SHP77 (cell line): Measurements from ENCODE around the gene ACACA.
"Not testable (repeated sequence)": the region's sequence is repeated elsewhere in the genome, so short reads cannot be mapped to it uniquely, and the experiment has no call there.

Experiments used
- DNase-seq, 2 experiments: peaks; one replicate each; lab custom pipeline; 2025; lab: John Stamatoyannopoulos, UW

The ACACA gene

GRCh38 chr17:37406635-37407461 lies at the start of gene ACACA, which contains the start of gene TADA2A:
TSS of gene ACACA (minus strand) at chr17:37406836. CDS start at chr17:37406299, 537 bp downstream.
TSS of gene TADA2A (plus strand) at chr17:37406886. CDS start at chr17:37411366, 4,480 bp downstream.
- peak; percentile 63 to 78 for DNase-seq

- no peak for DNase-seq
Observed at GRCh38 chr17:37450112-37450511, 43.5 kb upstream of the ACACA start.

GRCh38 chr17:37447641-37448040 lies 41.0 kb upstream of the ACACA start:
- DNase-seq: no peak

GRCh38 chr17:37446027-37446426 lies 39.4 kb upstream of the ACACA start:
- DNase-seq: peak in 1 of 2 experiments; percentile 2

DNA sequence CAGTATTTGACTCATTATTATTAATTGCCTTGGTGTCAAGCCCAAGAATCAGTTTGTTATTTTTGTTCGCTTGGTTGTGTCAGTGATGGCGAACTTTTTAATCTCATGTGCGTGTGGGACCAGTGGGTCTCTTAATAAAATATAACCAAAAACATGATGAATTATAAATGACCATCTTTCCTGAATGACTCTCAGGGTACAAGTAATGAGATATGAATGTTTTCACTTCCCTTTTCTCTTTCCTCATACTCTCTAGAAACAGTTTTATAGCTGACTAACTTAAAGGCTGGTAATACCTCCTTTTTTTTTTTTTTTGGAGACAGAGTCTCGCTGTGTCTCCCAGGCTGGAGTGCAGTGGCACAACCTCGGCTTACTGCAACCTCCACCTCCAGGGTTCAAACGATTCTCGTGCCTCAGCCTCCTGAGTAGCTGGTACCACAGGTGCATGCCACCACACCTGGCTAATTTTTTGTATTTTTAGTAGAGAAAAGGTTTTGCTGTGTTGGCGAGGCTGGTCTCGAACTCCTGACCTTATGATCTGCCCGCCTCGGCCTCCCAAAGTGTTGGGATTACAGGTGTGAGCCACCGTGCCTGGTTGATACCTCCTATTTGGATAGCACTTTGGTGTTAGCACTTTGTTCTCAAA lies 34.9 kb upstream of the ACACA start:
- not testable (repeated sequence) for DNase-seq

DNA sequence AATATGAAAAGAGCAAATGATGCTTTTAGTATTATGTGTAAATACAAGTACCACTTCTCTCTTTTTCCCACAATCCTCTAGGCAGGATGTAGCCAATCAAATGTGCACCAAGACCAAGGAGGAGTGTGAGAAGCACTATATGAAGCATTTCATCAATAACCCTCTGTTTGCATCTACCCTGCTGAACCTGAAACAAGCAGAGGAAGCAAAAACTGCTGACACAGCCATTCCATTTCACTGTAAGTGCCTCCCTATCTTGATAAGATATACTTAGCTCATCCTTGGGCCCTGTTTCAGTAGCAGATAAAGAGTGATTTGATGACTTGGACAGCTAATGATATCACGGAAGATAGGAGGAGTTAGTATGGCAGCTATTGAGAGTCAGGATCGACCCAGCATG lies 33.8 kb upstream of the ACACA start:
- DNase-seq: no peak

- no peak for DNase-seq
Observed at GRCh38 chr17:37438141-37438540, 31.5 kb upstream of the ACACA start.

GRCh38 chr17:37432671-37433070 lies 26.0 kb upstream of the ACACA start:
- no peak for DNase-seq

- DNase-seq: no peak
Observed at GRCh38 chr17:37430051-37430627, 23.5 kb upstream of the ACACA start.

- DNase-seq: no peak
Observed at GRCh38 chr17:37429453-37429852, 22.8 kb upstream of the ACACA start.

- DNase-seq: no peak
Observed at GRCh38 chr17:37429039-37429438, 22.4 kb upstream of the ACACA start.

- DNase-seq: no peak
Observed at GRCh38 chr17:37425268-37425667, 18.6 kb upstream of the ACACA start.

- no peak for DNase-seq
Observed at GRCh38 chr17:37422971-37423625, 16.5 kb upstream of the ACACA start.

DNA sequence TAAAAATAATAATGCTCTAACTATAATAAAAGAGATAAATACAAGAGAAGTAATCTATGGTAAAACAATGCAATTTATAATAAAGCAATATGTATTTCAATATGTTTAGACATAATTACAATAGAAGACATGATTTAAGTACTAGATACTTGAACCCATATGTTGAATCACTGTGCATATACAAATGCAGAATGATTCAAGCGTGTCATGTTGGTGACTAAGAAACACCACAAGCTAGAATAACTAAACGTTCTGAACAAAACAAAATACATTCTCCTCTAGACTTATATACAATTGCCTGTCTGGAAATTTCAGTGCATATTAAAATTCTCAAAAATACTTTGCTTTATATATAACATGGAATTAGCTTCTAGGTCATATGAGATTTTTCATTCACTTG lies 11.2 kb upstream of the ACACA start:
- no peak for DNase-seq

DNA sequence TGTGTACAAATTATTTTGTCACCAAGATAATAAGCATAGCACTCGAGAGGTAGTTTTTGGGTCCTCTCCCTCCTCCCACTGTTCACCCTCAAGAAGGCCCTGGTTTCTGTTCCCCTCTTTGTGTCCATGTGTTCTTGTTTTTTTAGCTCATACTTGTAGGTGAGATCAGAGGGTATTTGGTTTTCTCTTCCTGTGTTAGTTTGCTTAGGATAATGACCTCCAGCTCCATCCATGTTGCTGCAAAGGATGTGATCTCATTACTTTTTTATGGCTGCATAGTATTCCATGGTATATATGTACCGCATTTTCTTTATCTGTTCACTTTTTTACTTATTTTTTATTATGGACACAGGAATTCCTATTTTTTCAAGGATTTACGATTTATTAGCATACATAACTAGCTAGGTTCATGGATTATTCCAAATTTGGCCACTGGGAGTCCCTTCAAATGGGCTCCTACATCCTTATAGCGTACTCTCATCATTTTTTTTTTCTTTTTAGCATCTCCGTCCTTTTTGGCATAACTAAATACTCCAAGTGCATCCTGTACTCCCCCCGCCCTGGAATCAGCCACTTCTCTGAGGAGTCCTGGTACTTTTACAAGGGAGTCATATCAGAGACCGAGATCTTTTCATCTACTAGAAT lies 7.4 kb upstream of the ACACA start:
- DNase-seq: no peak

DNA sequence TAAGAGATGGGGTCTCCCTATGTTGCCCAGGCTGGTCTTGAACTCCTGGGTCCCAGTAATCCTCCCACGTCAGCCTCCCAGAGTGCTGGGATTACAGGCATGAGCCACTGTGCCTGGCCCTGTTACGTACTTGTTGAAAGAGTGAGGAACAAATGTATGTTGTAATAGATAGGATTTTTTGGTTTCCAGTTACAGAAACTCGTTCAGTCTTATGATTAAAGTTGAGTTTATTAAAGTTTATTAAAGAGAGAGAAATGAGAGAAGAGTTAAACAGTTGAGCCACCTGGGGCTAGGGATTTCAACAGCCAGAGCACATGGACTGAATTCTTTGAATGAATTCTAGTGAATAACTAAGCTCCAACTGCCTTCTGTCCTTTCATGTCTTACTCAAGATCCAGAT lies 3.7 kb upstream of the ACACA start:
- no peak for DNase-seq

- not testable (repeated sequence) for DNase-seq
Observed at GRCh38 chr17:37408145-37408479, 1.5 kb upstream of the ACACA start.

- no peak for DNase-seq
Observed at GRCh38 chr17:37405955-37406634, 541 bp downstream of the ACACA start.

DNA sequence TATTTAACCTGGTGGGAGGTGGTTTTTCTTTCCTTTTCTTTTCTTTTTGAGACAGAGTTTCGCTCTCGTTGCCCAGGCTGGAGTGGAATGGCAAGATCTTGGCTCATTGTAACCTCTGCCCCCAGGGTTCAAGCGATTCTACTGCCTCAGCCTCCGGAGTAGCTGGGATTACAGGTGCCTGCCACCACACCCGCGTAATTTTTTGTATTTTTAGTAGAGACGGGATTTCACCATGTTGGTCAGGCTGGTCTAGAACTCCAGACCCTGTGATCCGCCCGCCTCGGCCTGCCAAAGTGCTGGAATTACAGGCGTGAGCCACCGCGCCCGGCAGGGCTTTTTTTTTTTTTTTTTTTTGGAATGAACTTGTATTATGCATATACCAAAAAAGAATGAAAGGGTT lies 1.1 kb downstream of the ACACA start:
- not testable (repeated sequence) for DNase-seq

DNA sequence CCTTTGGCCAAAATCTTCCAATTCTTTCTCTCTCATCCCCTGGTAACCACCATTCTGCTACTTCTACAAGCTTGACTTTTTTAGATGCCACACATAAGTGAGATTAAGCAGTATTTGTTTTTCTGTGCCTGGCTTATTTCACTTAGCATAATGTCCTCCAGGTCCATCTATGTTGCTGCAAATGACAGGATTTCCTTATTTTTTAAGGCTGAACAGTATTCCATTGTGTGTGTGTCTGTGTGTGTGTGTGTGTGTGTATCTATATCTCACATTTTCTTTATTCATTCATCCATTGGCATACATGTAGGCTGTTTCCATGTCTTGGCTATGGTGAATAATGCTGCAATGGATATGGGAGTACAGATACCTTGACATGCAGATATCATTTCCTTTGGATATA lies 6.1 kb downstream of the ACACA start:
- DNase-seq: no peak

DNA sequence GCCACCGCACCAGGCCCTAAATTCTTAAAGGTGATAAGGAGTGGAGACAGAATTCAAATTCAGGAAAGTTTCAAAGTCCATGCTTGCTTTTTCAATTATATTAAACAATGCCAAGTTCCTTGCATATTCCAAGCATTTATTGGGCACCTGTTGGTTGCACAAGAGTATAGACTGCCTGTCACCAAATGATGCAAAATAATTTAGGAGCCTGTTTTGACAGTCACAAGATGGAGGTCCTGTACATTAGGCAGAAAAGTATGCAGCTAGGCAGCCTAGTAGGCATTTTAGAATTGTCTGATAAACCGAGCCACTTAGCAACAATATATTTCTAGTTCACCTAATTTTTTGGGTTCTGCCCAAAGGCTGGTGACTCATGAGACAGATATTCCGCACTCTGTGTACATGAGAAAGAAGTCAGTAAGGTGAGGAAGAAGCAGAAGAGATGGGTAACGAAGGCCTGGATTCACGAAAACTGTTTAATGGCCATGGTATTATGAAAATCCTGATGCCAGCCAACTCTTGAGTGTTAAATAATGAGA lies 7.3 kb downstream of the ACACA start:
- no peak for DNase-seq
